Endothelial cell of umbilical vein (primary cell): ENCODE data around the gene GNAZ. TPM values are rescaled to one million over a fixed set of nuclear protein-coding genes. Genes with fewer than 3 reads are reported as not detected.

Source experiments
- BruUV-seq: library from RNA; stranded (reverse); fragments of 400-500 nt; replicated peaks from 2 replicates; lab custom pipeline; 2021; lab: Mats Ljungman, UMichigan
- CTCF ChIA-PET: fragments of 300-600, 350-600 bp; sonication (Branson Sonifier 250); formaldehyde crosslinking; loops from one replicate; lab custom pipeline; 2021; ENCODE audit warnings: antibody characterized with exemption, inconsistent platforms; lab: Charles Lee
- POLR2A ChIA-PET: fragments of 300-600, 350-600 bp; sonication (Branson Sonifier 250); formaldehyde crosslinking; loops from one replicate; lab custom pipeline; 2021; ENCODE audit warnings: antibody characterized with exemption, inconsistent platforms; lab: Charles Lee
- DNase-seq: peaks from one replicate; pipeline ENCODE4 v3.0.0-alpha.2; 2011; ENCODE audit warnings: low read depth, low spot score
- FAIRE-seq: peaks from 2 replicates; lab custom pipeline; 2011; peaks lifted over from hg19 to GRCh38; lab: Jason Lieb, UNC
- H2AFZ ChIP-seq: 2 replicates; pipeline ENCODE4 v1.6.0; 2012; ENCODE audit warnings: low read depth, low read length, control low read depth, inconsistent platforms
- H3K27ac ChIP-seq: 2 replicates; pipeline ENCODE4 v1.5.1; 2011; ENCODE audit warnings: low read depth, mild to moderate bottlenecking, control low read depth, low read length, moderate library complexity; ENCODE audit not compliant: insufficient read depth
- H3K27me3 ChIP-seq, 2 experiments: 2 replicates each; pipeline versions ENCODE4 v1.6.0 to v1.6.1; 2011; ENCODE audit warnings: low read length in 2 of 2, mixed read lengths in 1 of 2; ENCODE audit not compliant: control insufficient read depth in 2 of 2, insufficient read depth in 2 of 2
- H3K36me3 ChIP-seq, 2 experiments: 2 replicates in 1 of 2; 3 replicates in 1 of 2; pipeline ENCODE4 v1.5.1; 2011; ENCODE audit warnings: low read length in 2 of 2, mild to moderate bottlenecking in 1 of 2, moderate library complexity in 1 of 2; ENCODE audit not compliant: control insufficient read depth in 2 of 2, insufficient read depth in 2 of 2; ENCODE audit errors: extremely low read depth in 1 of 2
- H3K4me1 ChIP-seq: 3 replicates; pipeline ENCODE4 v1.5.1; 2011; ENCODE audit warnings: mild to moderate bottlenecking, low read length; ENCODE audit not compliant: control insufficient read depth, insufficient read depth; ENCODE audit errors: extremely low read depth
- H3K4me2 ChIP-seq: 2 replicates; pipeline ENCODE4 v1.6.1; 2011; ENCODE audit warnings: low read length, control low read depth, mixed read lengths; ENCODE audit not compliant: insufficient read depth
- H3K4me3 ChIP-seq, 3 experiments: fragments of 200-600 bp in 1 of 3; sonication (generic), shearing (Covaris generic) in 1 of 3; replicated peaks in 1 of 3; 2 replicates each; pipeline ENCODE4 v1.5.1; 2011 to 2016; ENCODE audit warnings: control low read depth in 3 of 3, low read length in 3 of 3, mild to moderate bottlenecking in 2 of 3, inconsistent platforms in 1 of 3, low read depth in 1 of 3, moderate library complexity in 1 of 3; ENCODE audit not compliant: insufficient read depth in 1 of 3
- H3K79me2 ChIP-seq: 2 replicates; pipeline ENCODE4 v1.6.0; 2012; ENCODE audit warnings: low read length, inconsistent platforms; ENCODE audit not compliant: control insufficient read depth, insufficient read depth
- H3K9ac ChIP-seq: replicated peaks from 2 replicates; pipeline ENCODE3; 2011; ENCODE audit warnings: low read length, control low read depth; ENCODE audit not compliant: insufficient read depth; ENCODE audit errors: extremely low read depth
- H3K9me1 ChIP-seq: replicated peaks from 3 replicates; pipeline ENCODE4 v1.6.0; 2011; ENCODE audit warnings: mild to moderate bottlenecking, low read length; ENCODE audit not compliant: control insufficient read depth, insufficient read depth; ENCODE audit errors: extremely low read depth
- H3K9me3 ChIP-seq: replicated peaks from 2 replicates; pipeline ENCODE4 v1.5.1; 2012; ENCODE audit warnings: low read length, inconsistent platforms; ENCODE audit not compliant: control insufficient read depth, insufficient read depth
- H4K20me1 ChIP-seq: replicated peaks from 2 replicates; pipeline ENCODE3; 2011; ENCODE audit warnings: mild to moderate bottlenecking, low read length; ENCODE audit not compliant: control insufficient read depth, insufficient read depth; ENCODE audit errors: extremely low read depth
- CTCF ChIP-seq, 2 donors: IDR thresholded peaks; 1 replicate in 1 of 2; 2 replicates in 1 of 2; pipeline ENCODE4 v1.5.1; 2011; ENCODE audit warnings: low read length in 2 of 2, mild to moderate bottlenecking in 2 of 2, moderate library complexity in 2 of 2, control low read depth in 1 of 2, inconsistent platforms in 1 of 2, low read depth in 1 of 2; ENCODE audit not compliant: insufficient read depth in 1 of 2; ENCODE audit errors: extremely low read depth in 1 of 2
- EZH2 ChIP-seq: IDR thresholded peaks from 2 replicates; pipeline ENCODE4 v1.6.1; 2012; ENCODE audit warnings: borderline replicate concordance, low read depth, mild to moderate bottlenecking, moderate library complexity, low read length, inconsistent platforms; ENCODE audit not compliant: severe bottlenecking
- FOS ChIP-seq: IDR thresholded peaks from 2 replicates; pipeline ENCODE4 v1.6.1; 2011; ENCODE audit warnings: mild to moderate bottlenecking, low read length, moderate library complexity, borderline replicate concordance; ENCODE audit not compliant: insufficient read depth
- GATA2 ChIP-seq: IDR thresholded peaks from 2 replicates; pipeline ENCODE4 v1.7.0; 2011; ENCODE audit warnings: low read depth, mild to moderate bottlenecking, moderate library complexity, mixed read lengths, low read length; ENCODE audit not compliant: insufficient read length, insufficient read depth
- JUN ChIP-seq: IDR thresholded peaks from 2 replicates; pipeline ENCODE4 v1.6.1; 2011; ENCODE audit warnings: borderline replicate concordance, low read depth; ENCODE audit not compliant: insufficient read length, insufficient read depth
- MAX ChIP-seq: IDR thresholded peaks from 2 replicates; pipeline ENCODE4 v1.6.1; 2011; ENCODE audit not compliant: insufficient read depth, insufficient read length
- MYC ChIP-seq: IDR thresholded peaks from one replicate; pipeline ENCODE4 v1.6.1; 2011; ENCODE audit warnings: mild to moderate bottlenecking, low read depth, low read length
- POLR2A ChIP-seq: IDR thresholded peaks from 2 replicates; pipeline ENCODE4 v1.6.1; 2012; ENCODE audit warnings: low read depth, mild to moderate bottlenecking, control low read depth, low read length
- POLR2AphosphoS5 ChIP-seq: IDR thresholded peaks from 2 replicates; pipeline ENCODE4 v1.6.1; 2012; ENCODE audit warnings: low read depth, mild to moderate bottlenecking, control low read depth, low read length, moderate library complexity; ENCODE audit not compliant: insufficient read depth
- dilution Hi-C: fragments of 300-500 bp; cut with MboI; formaldehyde crosslinking; loops from one replicate; pipeline ENCODE4 v1.15.0; 2019; ENCODE audit warnings: low sequenced_read_pairs; ENCODE audit not compliant: extremely low pct_ligation_motif_present
- intact Hi-C: fragments of 100-400 bp; cut with micrococcal nuclease; formaldehyde crosslinking; loops from one replicate; pipeline ENCODE4 v1.10.0; 2022
- polyA plus RNA-seq, 4 experiments: library from polyadenylated mRNA; depleted of rRNA in 3 of 4; stranded (reverse) in 3 of 4; unstranded in 1 of 4; fragments of >200 nt; gene quantifications; 2 replicates each; pipeline versions ENCODE4 v1.2.1 to v1.2.3, GENCODE V29; 2011 to 2012; ENCODE audit warnings: missing spikeins in 1 of 4
- total RNA-seq: library from RNA; stranded (reverse); gene quantifications from 2 replicates; pipeline ENCODE4 v1.2.3, GENCODE V29; 2021

Gene GNAZ
- total and polyA plus RNA-seq, 2 donors (not counting 3 experiments of a cell fraction or from before 2014, with no cell fraction given): 0.44 to 0.86 TPM

GRCh38 chr22:23150762-23151161 is 80.4 kb downstream of the GNAZ start:
- no TSS peak for BruUV-seq
- no peak for DNase-seq
- no peaks in the 10 kb centered on the region for H3K79me2 ChIP-seq
- H3K9me1 ChIP-seq: no peaks in the 10 kb centered on the region
- CTCF ChIA-PET: interaction anchor here (1.4 kb wide), 1 partner anchor 131 kb away, joined by 3 read pairs; no protein-coding TSS in a partner anchor
- dilution Hi-C loops (no loop called here), intact Hi-C loops (no loop called here)
- TF ChIP-seq FOS (no peak), EZH2 (no peak), MAX (no peak), GATA2 (no peak), POLR2AphosphoS5 (no peak), JUN (no peak), MYC (no peak), POLR2A (no peak), CTCF (IDR thresholded peaks at IDR 0.05; ENCODE audit: extremely low read depth in 1 of 2, insufficient read depth in 1 of 2, low read depth in 1 of 2, low read length in 2 of 2) (no peak)
- no peak overlapping the region for H3K27ac ChIP-seq
- H3K36me3 ChIP-seq: no peaks in the 10 kb centered on the region
- H3K4me2 ChIP-seq: no peak overlapping the region
- FAIRE-seq: no peak
- H3K9ac ChIP-seq: no peak overlapping the region
- no peaks in the 10 kb centered on the region for H3K9me3 ChIP-seq
- H3K27me3 ChIP-seq: no peaks in the 10 kb centered on the region
- H3K4me1 ChIP-seq: peaks cover 2% of the 10 kb centered on the region
- POLR2A ChIA-PET: no interaction called here
- no peak overlapping the region for H2AFZ ChIP-seq
- no peaks in the 10 kb centered on the region for H4K20me1 ChIP-seq
- H3K4me3 ChIP-seq: no peak overlapping the region
